ENCODE data around the gene COL19A1. TPM values are rescaled to one million over a fixed set of nuclear protein-coding genes. Genes with fewer than 3 reads are reported as not detected.

COL19A1 gene
- total and polyA plus RNA-seq, 2 experiments from 2014 or later: not detected

DNA sequence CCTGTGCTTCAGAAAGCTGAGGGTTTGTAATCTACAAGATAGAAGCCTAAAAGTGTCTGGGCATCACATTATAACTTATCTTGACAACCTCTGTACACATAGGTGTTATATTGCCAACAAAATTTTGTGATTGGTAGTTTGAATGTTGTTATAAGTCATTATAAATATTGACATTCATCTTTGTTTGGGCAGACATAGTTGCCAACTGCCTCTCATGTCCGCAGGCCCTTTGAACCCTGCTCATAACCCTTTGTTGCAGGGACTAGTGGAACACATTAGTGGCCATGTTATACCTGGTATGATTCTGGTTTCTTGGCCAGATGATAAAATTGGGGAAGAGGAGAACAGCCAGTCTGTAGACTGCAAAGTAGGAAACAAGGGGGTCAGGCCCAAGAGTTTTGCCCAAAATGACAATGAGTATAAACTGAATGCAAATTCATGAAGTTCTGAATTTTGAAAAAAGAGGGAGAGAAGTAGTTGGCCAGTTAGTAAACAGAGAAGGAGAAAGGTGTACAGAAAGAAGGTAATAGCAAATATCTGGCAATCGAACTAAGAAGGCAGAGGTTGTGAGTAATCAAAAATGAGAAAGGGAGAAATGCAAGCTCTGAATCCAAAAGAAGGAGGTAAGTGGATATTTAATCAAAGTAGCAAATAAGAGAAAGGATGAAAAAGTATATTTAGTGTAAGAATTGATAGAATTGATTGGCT is 48.0 kb upstream of the COL19A1 start (continued):
- TF ChIP-seq CTCF (conservative IDR thresholded peaks at IDR 0.05; ENCODE audit: low read depth in 2 of 2): no peak
- TF ChIP-seq NANOG (IDR thresholded peaks at IDR 0.05; ENCODE audit: borderline replicate concordance): no peak
- no peak for TF ChIP-seq ETS1 (IDR thresholded peaks at IDR 0.05)
- TF ChIP-seq EZH2phosphoT487 (IDR thresholded peaks at IDR 0.05; ENCODE audit: unreplicated experiment): no peak
- TF ChIP-seq ZNF331 (CRISPR knock-in tag; IDR thresholded peaks at IDR 0.05; ENCODE audit: low read depth): no peak
- no peak for TF ChIP-seq STAT1 (IDR thresholded peaks at IDR 0.05; ENCODE audit: unreplicated experiment)

- Histone ChIP-seq H3F3A (replicated peaks; ENCODE audit: low read depth) (no peaks in the 10 kb centered on the region), H3K79me2 (replicated peaks; ENCODE audit: insufficient read depth) (no peaks in the 10 kb centered on the region), H3K9me2 (ENCODE audit: insufficient read depth) (0 out of 2 replicates have a peak, but pooled peaks cover 4% of the 10 kb centered on the region), H2AFZ (no peak overlapping the region), H3K4me3 (no peak overlapping the region), H3K36me3 (ENCODE audit: insufficient read depth) (no peaks in the 10 kb centered on the region), H3K27ac (ENCODE audit: low read depth) (no peak overlapping the region), H3K27me3 (ENCODE audit: insufficient read depth) (no peaks in the 10 kb centered on the region), H3K4me2 (no peak overlapping the region), H4K20me1 (replicated peaks; ENCODE audit: insufficient read depth) (no peaks in the 10 kb centered on the region), H3K4me1 (ENCODE audit: insufficient read depth) (peaks cover 25% of the 10 kb centered on the region)
- no peak for DNase-seq (ENCODE audit: low spot score)
- no peak for TF ChIP-seq JUNB (IDR thresholded peaks at IDR 0.05; ENCODE audit: unreplicated experiment)
- Mint-ChIP-seq H3K9me3 (no peaks in the 10 kb centered on the region), H3K27ac (no peak overlapping the region), H3K4me3 (no peak overlapping the region), H3K27me3 (ENCODE audit: insufficient read depth, low read depth, poor library complexity) (peaks cover 2% of the 10 kb centered on the region), H3K4me1 (peaks cover 22% of the 10 kb centered on the region), H3K36me3 (ENCODE audit: low read depth) (no peaks in the 10 kb centered on the region)
- ATAC-seq: no peak
These were observed 47.2 kb upstream of the COL19A1 start for GRCh38 chr6:69819138-69819537.

GRCh38 chr6:69820018-69820417 is 46.3 kb upstream of the COL19A1 start:
- Mint-ChIP-seq H3K36me3 (ENCODE audit: low read depth) (no peaks in the 10 kb centered on the region), H3K9me3 (no peaks in the 10 kb centered on the region), H3K27ac (no peak overlapping the region), H3K27me3 (ENCODE audit: insufficient read depth, low read depth, poor library complexity) (peaks cover 2% of the 10 kb centered on the region), H3K4me3 (no peak overlapping the region), H3K4me1 (peaks cover 17% of the 10 kb centered on the region)
- DNase-seq (ENCODE audit: low spot score) (no peak), ATAC-seq (no peak)
- Histone ChIP-seq H3K27ac (ENCODE audit: low read depth) (no peak overlapping the region), H3K9me2 (ENCODE audit: insufficient read depth) (0 out of 2 replicates have a peak, but pooled peaks cover 4% of the 10 kb centered on the region), H3F3A (replicated peaks; ENCODE audit: low read depth) (no peaks in the 10 kb centered on the region), H3K27me3 (ENCODE audit: insufficient read depth) (no peaks in the 10 kb centered on the region), H3K4me3 (no peak overlapping the region), H4K20me1 (replicated peaks; ENCODE audit: insufficient read depth) (no peaks in the 10 kb centered on the region), H2AFZ (no peak overlapping the region), H3K36me3 (ENCODE audit: insufficient read depth) (no peaks in the 10 kb centered on the region), H3K4me1 (ENCODE audit: insufficient read depth) (peaks cover 18% of the 10 kb centered on the region), H3K79me2 (replicated peaks; ENCODE audit: insufficient read depth) (no peaks in the 10 kb centered on the region), H3K4me2 (no peak overlapping the region)
- TF ChIP-seq ZNF114 (CRISPR knock-in tag; IDR thresholded peaks at IDR 0.05) (no peak), STAT1 (IDR thresholded peaks at IDR 0.05; ENCODE audit: unreplicated experiment) (no peak), NANOG (IDR thresholded peaks at IDR 0.05; ENCODE audit: borderline replicate concordance) (no peak), JUNB (IDR thresholded peaks at IDR 0.05; ENCODE audit: unreplicated experiment) (no peak), REST (IDR thresholded peaks at IDR 0.05; ENCODE audit: unreplicated experiment) (no peak), CREB1 (CRISPR knock-in tag; IDR thresholded peaks at IDR 0.05; ENCODE audit: low read depth) (no peak)

Data from GM23338 (cell line).